ENCODE data around the gene LAD1. TPM values are rescaled to one million over a fixed set of nuclear protein-coding genes. Genes with fewer than 3 reads are reported as not detected.

Gene LAD1
- total RNA-seq, 1 donor from 2014 or later = not detected

DNA sequence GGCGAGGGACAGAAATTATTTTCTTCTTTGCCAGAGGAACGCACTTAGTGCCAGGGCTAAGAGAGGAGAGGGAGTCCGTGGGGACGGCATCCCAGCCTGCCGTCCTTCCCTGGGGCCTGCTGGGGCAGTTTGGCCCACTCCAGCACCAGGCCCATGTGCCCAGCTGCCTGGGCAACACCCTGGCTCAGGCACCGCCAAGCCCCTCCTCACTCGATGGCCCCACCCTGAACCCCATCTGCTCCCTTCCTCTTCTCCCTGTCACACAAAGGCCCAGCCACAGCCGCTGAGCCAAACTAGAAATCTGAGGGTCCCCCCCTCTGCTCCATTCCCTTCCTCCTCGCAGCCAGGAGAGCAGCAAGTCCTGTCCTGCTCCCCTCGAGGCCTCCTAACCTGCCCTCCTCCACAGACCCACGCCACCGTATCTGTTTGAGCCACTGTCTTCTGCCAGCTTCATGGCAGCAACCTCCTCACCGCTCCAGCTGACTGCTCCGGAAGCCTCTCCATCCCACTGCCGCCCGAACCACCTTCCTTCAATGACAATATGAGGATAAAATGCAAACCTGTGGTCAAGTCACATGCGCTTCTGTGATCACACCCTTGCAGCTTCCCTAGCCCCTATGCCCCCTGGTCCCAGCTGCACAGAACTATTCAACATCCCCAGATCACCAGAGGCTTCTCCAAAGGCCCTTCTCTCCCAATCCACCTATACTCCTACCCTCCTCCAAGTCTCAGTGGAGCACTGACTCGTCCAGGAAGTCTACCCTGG lies 30.8 kb upstream of the LAD1 start:
- ChIA-PET POLR2A (no interaction called here), CTCF (no interaction called here)
- ATAC-seq (ENCODE audit: low read depth) (no peak), DNase-seq (no peak)
- TF ChIP-seq, protein P1, sequence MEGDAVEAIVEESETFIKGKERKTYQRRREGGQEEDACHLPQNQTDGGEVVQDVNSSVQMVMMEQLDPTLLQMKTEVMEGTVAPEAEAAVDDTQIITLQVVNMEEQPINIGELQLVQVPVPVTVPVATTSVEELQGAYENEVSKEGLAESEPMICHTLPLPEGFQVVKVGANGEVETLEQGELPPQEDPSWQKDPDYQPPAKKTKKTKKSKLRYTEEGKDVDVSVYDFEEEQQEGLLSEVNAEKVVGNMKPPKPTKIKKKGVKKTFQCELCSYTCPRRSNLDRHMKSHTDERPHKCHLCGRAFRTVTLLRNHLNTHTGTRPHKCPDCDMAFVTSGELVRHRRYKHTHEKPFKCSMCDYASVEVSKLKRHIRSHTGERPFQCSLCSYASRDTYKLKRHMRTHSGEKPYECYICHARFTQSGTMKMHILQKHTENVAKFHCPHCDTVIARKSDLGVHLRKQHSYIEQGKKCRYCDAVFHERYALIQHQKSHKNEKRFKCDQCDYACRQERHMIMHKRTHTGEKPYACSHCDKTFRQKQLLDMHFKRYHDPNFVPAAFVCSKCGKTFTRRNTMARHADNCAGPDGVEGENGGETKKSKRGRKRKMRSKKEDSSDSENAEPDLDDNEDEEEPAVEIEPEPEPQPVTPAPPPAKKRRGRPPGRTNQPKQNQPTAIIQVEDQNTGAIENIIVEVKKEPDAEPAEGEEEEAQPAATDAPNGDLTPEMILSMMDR (IDR thresholded peaks at IDR 0.05) = no peak
- no peak overlapping the region for H3K4me3 Mint-ChIP-seq
- intact Hi-C loops (cut with micrococcal nuclease) = no loop called here
- peaks cover 11% of the 10 kb centered on the region for H3K27me3 Mint-ChIP-seq
- H3K4me1 Mint-ChIP-seq = no peaks in the 10 kb centered on the region
- H3K9me3 Mint-ChIP-seq = no peaks in the 10 kb centered on the region
- H3K36me3 Mint-ChIP-seq (ENCODE audit: low read depth) = no peaks in the 10 kb centered on the region
- H3K27ac Mint-ChIP-seq = no peak overlapping the region

DNA sequence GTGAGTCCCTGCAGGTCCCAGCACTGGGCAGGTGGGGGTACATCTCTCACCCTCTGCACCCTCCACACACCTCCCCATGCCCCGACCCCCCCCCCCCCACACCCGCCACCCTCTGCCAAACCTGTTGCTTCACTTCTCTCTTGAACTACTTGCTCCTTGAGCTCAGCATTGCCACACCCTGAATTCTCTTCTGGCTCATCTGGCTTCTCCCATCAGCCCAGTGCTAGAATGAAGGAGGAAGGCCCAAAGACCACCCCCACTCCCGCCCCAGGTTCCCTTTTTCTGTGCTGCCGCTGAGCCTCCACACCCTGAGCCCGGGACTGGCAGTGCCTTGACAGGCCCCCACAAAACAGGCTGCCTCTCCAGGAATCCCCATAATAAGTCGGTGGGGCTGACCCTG lies 28.8 kb upstream of the LAD1 start:
- TF ChIP-seq, protein P1 (IDR thresholded peaks at IDR 0.05) = no peak
- DNase-seq = no peak
- ChIA-PET POLR2A (no interaction called here), CTCF (no interaction called here)
- no peak overlapping the region for H3K27ac Mint-ChIP-seq
- no peaks in the 10 kb centered on the region for H3K4me1 Mint-ChIP-seq
- ATAC-seq (ENCODE audit: low read depth) = no peak
- H3K4me3 Mint-ChIP-seq = no peak overlapping the region
- H3K9me3 Mint-ChIP-seq = no peaks in the 10 kb centered on the region
- intact Hi-C loops (cut with micrococcal nuclease) = no loop called here
- peaks cover 11% of the 10 kb centered on the region for H3K27me3 Mint-ChIP-seq
- no peaks in the 10 kb centered on the region for H3K36me3 Mint-ChIP-seq (ENCODE audit: low read depth)

DNA sequence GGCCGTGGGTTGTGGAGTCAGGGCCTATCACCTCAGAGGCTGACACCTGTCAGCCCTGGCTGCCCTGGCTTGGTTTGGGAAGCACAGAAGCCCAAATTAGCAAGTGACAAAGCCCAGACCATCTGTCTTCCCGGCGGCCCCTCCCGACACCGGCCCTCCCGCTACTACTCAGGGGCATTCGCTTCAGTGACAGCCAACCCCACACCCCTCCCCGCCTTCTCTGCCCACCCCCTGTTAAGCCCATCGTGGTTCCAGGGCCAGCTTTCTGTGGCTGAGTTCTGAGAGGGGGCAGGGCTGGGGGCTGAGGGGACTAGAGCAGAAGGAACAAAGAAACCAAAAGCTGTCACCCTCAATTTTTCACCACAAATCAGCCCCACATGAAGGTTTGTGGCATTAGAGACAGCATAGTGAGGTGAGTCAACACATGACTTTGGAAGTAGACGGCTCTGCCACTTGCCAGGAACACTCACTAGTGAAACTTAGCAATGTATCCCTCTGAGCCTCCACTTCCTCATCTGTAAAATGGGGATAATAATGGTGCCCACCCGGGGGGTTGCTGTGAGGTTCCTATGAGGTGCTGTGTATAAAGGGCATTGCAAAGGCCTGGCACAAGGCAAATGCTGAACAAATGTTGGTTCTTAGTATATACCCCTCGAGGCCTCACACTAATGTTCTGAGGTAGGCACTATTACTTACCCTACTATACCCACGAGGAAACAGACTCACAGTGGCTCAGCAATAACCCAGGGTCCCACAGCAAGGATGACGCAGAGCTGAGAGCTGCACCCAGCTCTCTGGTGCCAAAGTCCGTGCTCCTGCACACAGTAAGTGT lies 27.6 kb upstream of the LAD1 start:
- intact Hi-C loops (cut with micrococcal nuclease) = no loop called here
- no peak for DNase-seq
- no peak overlapping the region for H3K4me3 Mint-ChIP-seq
- H3K27me3 Mint-ChIP-seq = peaks cover 7% of the 10 kb centered on the region
- CTCF ChIA-PET = no interaction called here
- no peaks in the 10 kb centered on the region for H3K36me3 Mint-ChIP-seq (ENCODE audit: low read depth)
- POLR2A ChIA-PET = no interaction called here
- H3K4me1 Mint-ChIP-seq = no peaks in the 10 kb centered on the region
- ATAC-seq (ENCODE audit: low read depth) = no peak
- TF ChIP-seq, protein P1 (IDR thresholded peaks at IDR 0.05) = no peak
- H3K9me3 Mint-ChIP-seq = no peaks in the 10 kb centered on the region
- no peak overlapping the region for H3K27ac Mint-ChIP-seq

DNA sequence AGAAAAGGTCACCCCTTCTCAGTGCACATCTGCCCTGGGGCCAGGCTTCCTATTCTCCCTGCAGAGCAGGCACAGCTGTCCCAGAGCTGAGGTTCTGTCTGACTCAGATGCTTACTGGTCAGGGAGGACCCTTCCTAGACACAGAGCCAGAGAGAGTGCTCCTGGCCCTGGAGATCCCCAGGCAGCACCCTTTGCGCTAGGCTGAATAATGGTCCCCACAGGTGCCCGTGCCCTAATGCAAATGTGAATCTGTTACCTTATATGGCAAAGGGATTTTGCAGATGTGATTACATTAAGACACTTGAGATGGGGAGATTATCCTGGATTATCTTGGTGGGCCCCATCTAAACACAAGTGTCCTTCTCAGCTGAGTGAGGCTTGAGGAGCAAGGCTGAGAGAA lies 25.0 kb upstream of the LAD1 start:
- no peak for DNase-seq
- Mint-ChIP-seq H3K4me3 (no peak overlapping the region), H3K36me3 (ENCODE audit: low read depth) (no peaks in the 10 kb centered on the region), H3K27ac (no peak overlapping the region), H3K9me3 (no peaks in the 10 kb centered on the region), H3K27me3 (peaks cover 2% of the 10 kb centered on the region), H3K4me1 (no peaks in the 10 kb centered on the region)
- intact Hi-C loops (cut with micrococcal nuclease) = no loop called here
- ATAC-seq (ENCODE audit: low read depth) = no peak
- CTCF ChIA-PET = no interaction called here
- POLR2A ChIA-PET = no interaction called here
- TF ChIP-seq, protein P1 (IDR thresholded peaks at IDR 0.05) = no peak

DNA sequence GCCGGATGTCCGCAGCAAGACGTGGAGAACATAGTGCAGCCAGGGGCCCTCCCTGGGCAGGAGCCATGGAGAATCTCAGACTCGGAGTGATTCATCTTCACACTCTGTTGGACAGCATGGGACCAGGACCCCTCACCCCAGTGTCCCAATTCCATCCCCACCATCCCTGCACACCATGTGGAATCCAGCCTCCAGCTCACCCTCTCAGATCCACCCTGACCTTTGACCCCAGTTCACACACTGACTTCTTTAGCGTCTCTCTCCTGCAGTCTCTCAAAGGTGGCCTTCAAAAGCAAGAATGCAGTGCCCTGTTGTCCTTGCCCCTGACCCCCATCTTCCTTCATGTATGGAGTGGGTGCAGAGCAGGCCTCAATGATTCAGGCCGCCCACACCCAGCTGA lies 24.5 kb upstream of the LAD1 start:
- Mint-ChIP-seq H3K4me3 (no peak overlapping the region), H3K27ac (no peak overlapping the region), H3K36me3 (ENCODE audit: low read depth) (no peaks in the 10 kb centered on the region), H3K27me3 (peaks cover 4% of the 10 kb centered on the region), H3K4me1 (no peaks in the 10 kb centered on the region), H3K9me3 (no peaks in the 10 kb centered on the region)
- POLR2A ChIA-PET = no interaction called here
- no peak for ATAC-seq (ENCODE audit: low read depth)
- no peak for DNase-seq
- intact Hi-C loops (cut with micrococcal nuclease) = no loop called here
- TF ChIP-seq, protein P1 (IDR thresholded peaks at IDR 0.05) = no peak
- CTCF ChIA-PET = no interaction called here
